Liver (tissue), 9 donors: ENCODE results near the gene PRKCD. TPM values are rescaled to one million over a fixed set of nuclear protein-coding genes. Genes with fewer than 3 reads are reported as not detected.
A peak's percentile ranks its signal among the peaks of the same experiment; 100 is the strongest.

Experiments
- DNase-seq: peaks from one replicate; pipeline ENCODE4 v3.0.0-alpha.2; 2017; ENCODE audit warnings: low spot score
- H3K27ac ChIP-seq, 2 donors: one replicate each; pipeline ENCODE4 v1.7.0; 2013; ENCODE audit warnings: inconsistent platforms in 2 of 2, low read length in 2 of 2, control low read depth in 1 of 2, low read depth in 1 of 2, mild to moderate bottlenecking in 1 of 2
- H3K27me3 ChIP-seq, 4 donors: one replicate each; pipeline versions ENCODE4 v1.6.1 to v1.7.0; 2013; ENCODE audit warnings: low read length in 3 of 4, inconsistent platforms in 1 of 4, mild to moderate bottlenecking in 1 of 4, moderate library complexity in 1 of 4; ENCODE audit not compliant: control insufficient read depth in 4 of 4, insufficient read depth in 4 of 4
- H3K36me3 ChIP-seq, 4 donors: one replicate each; pipeline versions ENCODE4 v1.6.1 to v1.7.0; 2013; ENCODE audit warnings: low read length in 3 of 4, mild to moderate bottlenecking in 3 of 4, low read depth in 1 of 4, moderate library complexity in 1 of 4; ENCODE audit not compliant: control insufficient read depth in 4 of 4, insufficient read depth in 3 of 4
- H3K4me1 ChIP-seq, 4 donors: one replicate each; pipeline versions ENCODE4 v1.6.1 to v1.7.0; 2013; ENCODE audit warnings: low read length in 3 of 4, mild to moderate bottlenecking in 3 of 4, moderate library complexity in 1 of 4; ENCODE audit not compliant: control insufficient read depth in 4 of 4, insufficient read depth in 4 of 4
- H3K4me3 ChIP-seq, 3 donors: one replicate each; pipeline versions ENCODE4 v1.6.1 to v1.7.0; 2013; ENCODE audit warnings: low read length in 3 of 3, control low read depth in 1 of 3, low read depth in 1 of 3, mild to moderate bottlenecking in 1 of 3
- H3K9ac ChIP-seq, 2 donors: one replicate each; pipeline ENCODE4 v1.7.0; 2013; ENCODE audit warnings: low read length in 2 of 2, mild to moderate bottlenecking in 2 of 2, moderate library complexity in 2 of 2, control low read depth in 1 of 2, low read depth in 1 of 2
- H3K9me3 ChIP-seq, 4 donors: one replicate each; pipeline versions ENCODE4 v1.6.1 to v1.7.0; 2013; ENCODE audit warnings: low read length in 3 of 4; ENCODE audit not compliant: control insufficient read depth in 4 of 4
- CTCF ChIP-seq: fragments of 150-350 bp; IDR thresholded peaks from 2 replicates; pipeline ENCODE4 v1.5.1; 2017; ENCODE audit warnings: improper control_type of control experiment, low read depth, low read length; ENCODE audit not compliant: missing input control
- EGR1 ChIP-seq, 2 donors: IDR thresholded peaks; 2 replicates each; pipeline ENCODE4 v1.6.1; 2016 to 2018; ENCODE audit warnings: antibody characterized with exemption in 2 of 2, low read depth in 2 of 2
- FOXA1 ChIP-seq: IDR thresholded peaks from 2 replicates; pipeline ENCODE4 v1.6.1; 2016; ENCODE audit warnings: antibody characterized with exemption
- FOXA2 ChIP-seq: IDR thresholded peaks from 2 replicates; pipeline ENCODE4 v1.6.1; 2016; ENCODE audit warnings: antibody characterized with exemption
- GABPA ChIP-seq, 2 donors: IDR thresholded peaks in 1 of 2; conservative IDR thresholded peaks in 1 of 2; 2 replicates each; pipeline ENCODE4 v1.6.1; 2016; ENCODE audit warnings: antibody characterized with exemption in 2 of 2, mild to moderate bottlenecking in 1 of 2, moderate library complexity in 1 of 2
- HNF4A ChIP-seq, 2 donors: conservative IDR thresholded peaks; 2 replicates each; pipeline ENCODE4 v1.6.1; 2016; ENCODE audit warnings: antibody characterized with exemption in 2 of 2, mild to moderate bottlenecking in 2 of 2
- HNF4G ChIP-seq: IDR thresholded peaks from 2 replicates; pipeline ENCODE4 v1.6.1; 2016; ENCODE audit warnings: antibody characterized with exemption
- JUND ChIP-seq, 2 donors: IDR thresholded peaks; 2 replicates each; pipeline ENCODE4 v1.6.1; 2016; ENCODE audit warnings: antibody characterized with exemption in 2 of 2
- MAX ChIP-seq: IDR thresholded peaks from 2 replicates; pipeline ENCODE4 v1.6.1; 2016; ENCODE audit warnings: antibody characterized with exemption
- RAD21 ChIP-seq, 2 donors: IDR thresholded peaks; 2 replicates each; pipeline ENCODE4 v1.6.1; 2016; ENCODE audit warnings: antibody characterized with exemption in 2 of 2, mild to moderate bottlenecking in 2 of 2
- REST ChIP-seq: IDR thresholded peaks from 2 replicates; pipeline ENCODE4 v1.6.1; 2016; ENCODE audit warnings: antibody characterized with exemption, mild to moderate bottlenecking
- RXRA ChIP-seq, 2 donors: IDR thresholded peaks; 2 replicates each; pipeline ENCODE4 v1.6.1; 2017 to 2018; ENCODE audit warnings: antibody characterized with exemption in 2 of 2, mild to moderate bottlenecking in 1 of 2
- TAF1 ChIP-seq: conservative IDR thresholded peaks from 2 replicates; pipeline ENCODE4 v1.6.1; 2016; ENCODE audit warnings: antibody characterized with exemption, mild to moderate bottlenecking
- YY1 ChIP-seq: IDR thresholded peaks from 2 replicates; pipeline ENCODE4 v1.6.1; 2016; ENCODE audit warnings: antibody characterized with exemption, mild to moderate bottlenecking
- ZBTB33 ChIP-seq: IDR thresholded peaks from 2 replicates; pipeline ENCODE4 v1.6.1; 2016; ENCODE audit warnings: antibody characterized with exemption
- WGBS: extraction: QIAGEN DNeasy Blood & Tissue Kit; methylation state at CpG from one replicate; pipeline ENCODE4 v1.1.7; 2013; 5-methylcytosine and 5-hydroxymethylcytosine counted together
- polyA plus RNA-seq, 2 donors: library from polyadenylated mRNA; stranded (reverse) in 1 of 2; unstranded in 1 of 2; fragments of 200-250 nt in 1 of 2; fragments of >200 nt in 1 of 2; fragmentation: Nextera tagmentation in 1 of 2; extraction: Ambion mirVana in 1 of 2; gene quantifications; one replicate each; pipeline versions ENCODE4 v1.2.1 to v1.2.3, GENCODE V29; 2013 to 2015
- total RNA-seq, 2 donors: library from RNA; depleted of rRNA; stranded (reverse); fragments of >200 nt; gene quantifications; one replicate each; pipeline ENCODE4 v1.2.3, GENCODE V29; 2014
- donor health status: healthy.
- donor health status: healthy.
- donor health status: healthy.
- donor health status: healthy.
- donor health status: healthy.

The PRKCD gene
- total and polyA plus RNA-seq, 4 donors: 3.1 to 7.3 (median 3.4) TPM

GRCh38 chr3:53199834-53200233 lies 38.8 kb downstream of the PRKCD start:
- H3K36me3 ChIP-seq: no peaks in the 10 kb centered on the region
- TF ChIP-seq FOXA1 (no peak), RAD21 (IDR thresholded peaks at IDR 0.05) (peak in 1 of 2 donors; percentile 25), YY1 (no peak), GABPA (IDR thresholded peaks at IDR 0.05 in 1 of 2, conservative IDR thresholded peaks at IDR 0.05 in 1 of 2) (no peak)

GRCh38 chr3:53200501-53201498 lies 39.8 kb downstream of the PRKCD start:
- no peaks in the 10 kb centered on the region for H3K36me3 ChIP-seq
- WGBS: 85% methylated on average over 19 of the region's 19 CpGs
- H3K9ac ChIP-seq: no peak overlapping the region
- peaks cover 0 to under 1% (median under 1%) of the 10 kb centered on the region in 4 donors for H3K4me1 ChIP-seq
- H3K27ac ChIP-seq: no peak overlapping the region
- no peak for DNase-seq
- no peaks in the 10 kb centered on the region for H3K27me3 ChIP-seq
- TF ChIP-seq FOXA2 (no peak), REST (no peak), ZBTB33 (no peak), EGR1 (IDR thresholded peaks at IDR 0.05; ENCODE audit: low read depth in 2 of 2) (no peak), FOXA1 (no peak), RXRA (IDR thresholded peaks at IDR 0.05) (no peak), CTCF (no peak), RAD21 (IDR thresholded peaks at IDR 0.05) (no peak), GABPA (IDR thresholded peaks at IDR 0.05 in 1 of 2, conservative IDR thresholded peaks at IDR 0.05 in 1 of 2) (no peak), YY1 (no peak), JUND (IDR thresholded peaks at IDR 0.05) (no peak), HNF4G (no peak), MAX (no peak), HNF4A (conservative IDR thresholded peaks at IDR 0.05) (no peak), TAF1 (no peak)
- no peak overlapping the region for H3K4me3 ChIP-seq
- no peaks in the 10 kb centered on the region for H3K9me3 ChIP-seq

More at GRCh38 chr3:53199834-53200233, 38.8 kb downstream of the PRKCD start:
- no peaks in the 10 kb centered on the region for H3K27me3 ChIP-seq
- WGBS: 71% methylated on average over 3 of the region's 3 CpGs
- H3K9me3 ChIP-seq: no peaks in the 10 kb centered on the region
- no peak overlapping the region for H3K4me3 ChIP-seq
- DNase-seq: no peak
- H3K4me1 ChIP-seq: peaks cover 0 to 2% (median 1%) of the 10 kb centered on the region in 4 donors
- H3K27ac ChIP-seq: no peak overlapping the region
- H3K9ac ChIP-seq: no peak overlapping the region
